TTC549 (cell line): Measurements from ENCODE around the gene KRT86.

Source experiments
- FAIRE-seq: peaks from 2 replicates; lab custom pipeline; 2012; peaks lifted over from hg19 to GRCh38; lab: Jason Lieb, UNC

Gene KRT86

GRCh38 chr12:52316701-52317100, 42.3 kb downstream of the KRT86 start:
- no peak for FAIRE-seq

- FAIRE-seq = no peak
Measured at GRCh38 chr12:52317468-52318052, 43.1 kb downstream of the KRT86 start.

GRCh38 chr12:52318241-52318990, 44.0 kb downstream of the KRT86 start:
- FAIRE-seq = no peak

- FAIRE-seq = no peak
Measured at GRCh38 chr12:52319097-52319496, 44.7 kb downstream of the KRT86 start.

- FAIRE-seq = no peak
Measured at GRCh38 chr12:52320784-52321400, 46.4 kb downstream of the KRT86 start, which contains the start of gene KRT83. Gene KRT83, minus strand, starts transcription at chr12:52321398. Its CDS starts 63 bp downstream, at chr12:52321335.

- no peak for FAIRE-seq
Measured at GRCh38 chr12:52321418-52321817, 47.0 kb downstream of the KRT86 start.

- no peak for FAIRE-seq
Measured at GRCh38 chr12:52322069-52322468, 47.6 kb downstream of the KRT86 start.

GRCh38 chr12:52323001-52323400, 48.6 kb downstream of the KRT86 start:
- no peak for FAIRE-seq

GRCh38 chr12:52323416-52324152, 49.1 kb downstream of the KRT86 start:
- FAIRE-seq = no peak

GRCh38 chr12:52324153-52324444, 49.7 kb downstream of the KRT86 start:
- no peak for FAIRE-seq

GRCh38 chr12:52327052-52327829, 52.8 kb downstream of the KRT86 start:
- no peak for FAIRE-seq

- FAIRE-seq = no peak
Measured at GRCh38 chr12:52327830-52328500, 53.5 kb downstream of the KRT86 start.

GRCh38 chr12:52331039-52331438, 56.6 kb downstream of the KRT86 start:
- FAIRE-seq = no peak

- FAIRE-seq = no peak
Measured at GRCh38 chr12:52331833-52332232, 57.4 kb downstream of the KRT86 start.

GRCh38 chr12:52332381-52332780, 57.9 kb downstream of the KRT86 start:
- FAIRE-seq = no peak

- no peak for FAIRE-seq
Measured at GRCh38 chr12:52333321-52333720, 58.9 kb downstream of the KRT86 start.

- FAIRE-seq = no peak
Measured at GRCh38 chr12:52334185-52334584, 59.7 kb downstream of the KRT86 start.

- FAIRE-seq = no peak
Measured at GRCh38 chr12:52335598-52336262, 61.3 kb downstream of the KRT86 start.

- no peak for FAIRE-seq
Measured at GRCh38 chr12:52336641-52337040, 62.2 kb downstream of the KRT86 start.

GRCh38 chr12:52337054-52337453, 62.6 kb downstream of the KRT86 start:
- no peak for FAIRE-seq
